GM23338 (cell line): ENCODE results near the gene PHGDH. TPM values are rescaled to one million over a fixed set of nuclear protein-coding genes. Genes with fewer than 3 reads are reported as not detected.

ENCODE experiments used
- ATAC-seq: fragments of 200-7000 bp; cut with Tn5 transposase; 3 replicates; pipeline ENCODE4 v1.9.1; 2020
- DNase-seq: peaks from one replicate; pipeline ENCODE4 v3.0.0-alpha.2; 2015; ENCODE audit warnings: low spot score
- H2AFZ ChIP-seq: fragments of 200-600 bp; sonication (generic); 2 replicates; pipeline ENCODE4 v1.8.0; 2016; ENCODE audit warnings: antibody characterized with exemption, mild to moderate bottlenecking, moderate library complexity
- H3F3A ChIP-seq: fragments of 200-600 bp; sonication (generic); replicated peaks from 2 replicates; pipeline ENCODE4 v1.8.0; 2017; ENCODE audit warnings: antibody characterized with exemption, mixed run types, low read depth
- H3K27ac ChIP-seq: fragments of 200-600 bp; sonication (generic); 2 replicates; pipeline ENCODE4 v1.6.1; 2016; ENCODE audit warnings: low read depth
- H3K27me3 ChIP-seq: fragments of 200-600 bp; sonication (generic); 2 replicates; pipeline ENCODE4 v1.8.0; 2016; ENCODE audit warnings: mild to moderate bottlenecking, mixed run types, moderate library complexity; ENCODE audit not compliant: insufficient read depth
- H3K36me3 ChIP-seq: fragments of 200-600 bp; sonication (generic); 2 replicates; pipeline ENCODE4 v1.8.0; 2016; ENCODE audit warnings: mild to moderate bottlenecking; ENCODE audit not compliant: insufficient read depth
- H3K4me1 ChIP-seq: fragments of 200-600 bp; sonication (generic); 2 replicates; pipeline ENCODE4 v1.8.0; 2016; ENCODE audit warnings: mild to moderate bottlenecking, moderate library complexity; ENCODE audit not compliant: insufficient read depth
- H3K4me2 ChIP-seq: fragments of 200-600 bp; sonication (generic); 2 replicates; pipeline ENCODE4 v1.7.1; 2017; ENCODE audit warnings: mixed run types
- H3K4me3 ChIP-seq: fragments of 200-600 bp; sonication (generic); 2 replicates; pipeline ENCODE4 v1.6.1; 2016; ENCODE audit warnings: mixed run types
- H3K79me2 ChIP-seq: fragments of 200-600 bp; sonication (generic); replicated peaks from 2 replicates; pipeline ENCODE4 v1.8.0; 2017; ENCODE audit warnings: mild to moderate bottlenecking; ENCODE audit not compliant: insufficient read depth
- H3K9me2 ChIP-seq: fragments of 200-600 bp; sonication (generic); 2 replicates; pipeline ENCODE4 v1.8.0; 2017; ENCODE audit not compliant: insufficient read depth
- H4K20me1 ChIP-seq: fragments of 200-600 bp; sonication (generic); replicated peaks from 2 replicates; pipeline ENCODE4 v1.8.0; 2017; ENCODE audit warnings: mild to moderate bottlenecking; ENCODE audit not compliant: insufficient read depth
- H3K27ac Mint-ChIP-seq: 2 replicates; pipeline ENCODE4 v1.8.0; 2020; ENCODE audit warnings: inconsistent platforms, mild to moderate bottlenecking, moderate library complexity, mixed read lengths
- H3K27me3 Mint-ChIP-seq: 3 replicates; pipeline ENCODE4 v1.8.0; 2022; ENCODE audit warnings: low read depth, mild to moderate bottlenecking, moderate library complexity, mixed read lengths, inconsistent platforms; ENCODE audit not compliant: insufficient read depth, poor library complexity
- H3K36me3 Mint-ChIP-seq: 3 replicates; pipeline ENCODE4 v1.8.0; 2021; ENCODE audit warnings: low read depth, mild to moderate bottlenecking, inconsistent platforms, moderate library complexity, mixed read lengths
- H3K4me1 Mint-ChIP-seq: 3 replicates; pipeline ENCODE4 v1.8.0; 2020; ENCODE audit warnings: mild to moderate bottlenecking, inconsistent platforms, mixed read lengths
- H3K4me3 Mint-ChIP-seq: 3 replicates; pipeline ENCODE4 v1.8.0; 2021; ENCODE audit warnings: moderate library complexity, mild to moderate bottlenecking, inconsistent platforms, mixed read lengths
- H3K9me3 Mint-ChIP-seq: 3 replicates; pipeline ENCODE4 v1.8.0; 2020; ENCODE audit warnings: moderate library complexity, mild to moderate bottlenecking, inconsistent platforms, mixed read lengths
- CREB1 ChIP-seq: fragments of 250-450 bp; sonication (Bioruptor Pico); IDR thresholded peaks from 2 replicates; pipeline ENCODE4 v1.5.0; 2020; ENCODE audit warnings: low read depth, mild to moderate bottlenecking, moderate library complexity
- EZH2 ChIP-seq: fragments of 200-600 bp; sonication (generic); IDR thresholded peaks from one replicate; pipeline ENCODE4 v1.8.0; 2017; ENCODE audit warnings: antibody characterized with exemption, mild to moderate bottlenecking, low read depth; ENCODE audit not compliant: unreplicated experiment
- JUNB ChIP-seq: IDR thresholded peaks from one replicate; pipeline ENCODE4 v1.6.1; 2016; ENCODE audit warnings: antibody characterized with exemption; ENCODE audit not compliant: unreplicated experiment
- NANOG ChIP-seq: IDR thresholded peaks from 2 replicates; pipeline ENCODE4 v1.6.1; 2016; ENCODE audit warnings: antibody characterized with exemption, borderline replicate concordance
- REST ChIP-seq: IDR thresholded peaks from one replicate; pipeline ENCODE4 v1.6.1; 2018; ENCODE audit warnings: antibody characterized with exemption; ENCODE audit not compliant: unreplicated experiment
- STAT1 ChIP-seq: IDR thresholded peaks from one replicate; pipeline ENCODE4 v1.6.1; 2016; ENCODE audit warnings: antibody characterized with exemption; ENCODE audit not compliant: unreplicated experiment
- ZNF114 ChIP-seq: fragments of 250-450 bp; sonication (Bioruptor Pico); IDR thresholded peaks from 2 replicates; pipeline ENCODE4 v1.5.0; 2020; ENCODE audit warnings: mild to moderate bottlenecking, moderate library complexity
- ZNF331 ChIP-seq: fragments of 250-450 bp; sonication (Bioruptor Pico); IDR thresholded peaks from 2 replicates; pipeline ENCODE4 v1.5.0; 2020; ENCODE audit warnings: low read depth, mild to moderate bottlenecking, moderate library complexity
- polyA plus RNA-seq: library from polyadenylated mRNA; unstranded; fragments of >200 nt; fragmentation: Nextera tagmentation; extraction: Ambion mirVana; gene quantifications from 2 replicates; pipeline ENCODE4 v1.2.1, GENCODE V29; 2016
- total RNA-seq: library from RNA; depleted of rRNA; stranded (reverse); fragments of >200 nt; shearing (Covaris generic); gene quantifications from 2 replicates; pipeline ENCODE4 v1.2.3, GENCODE V29; 2014
- TF ChIP-seq, protein P1 (sequence below): IDR thresholded peaks from 2 replicates; pipeline ENCODE4 v1.6.1; 2016; ENCODE audit warnings: antibody characterized with exemption
- TF ChIP-seq, protein P2 (sequence below), 2 experiments: fragments of 200-600 bp in 1 of 2; sonication (generic) in 1 of 2; conservative IDR thresholded peaks; 2 replicates each; pipeline versions ENCODE4 v1.5.1 to v1.6.1; 2016 to 2017; ENCODE audit warnings: antibody characterized with exemption in 2 of 2, low read depth in 2 of 2, mild to moderate bottlenecking in 2 of 2, moderate library complexity in 1 of 2

Gene PHGDH
- total and polyA plus RNA-seq, 2 experiments from 2014 or later: 612 to 885 TPM

GRCh38 chr1:119724611-119725218, 13.0 kb downstream of the PHGDH start:
- Histone ChIP-seq H3K27me3 (no peaks in the 10 kb centered on the region), H2AFZ (no peak overlapping the region), H3K79me2 (peaks cover 99% of the 10 kb centered on the region), H3K4me3 (no peak overlapping the region), H3K27ac (no peak overlapping the region), H3K4me2 (no peak overlapping the region), H3K4me1 (peaks cover 8% of the 10 kb centered on the region; the same call in 1 of the 2 replicates), H3K9me2 (no peaks in the 10 kb centered on the region), H4K20me1 (peaks cover 78% of the 10 kb centered on the region), H3K36me3 (peaks cover 96% of the 10 kb centered on the region), H3F3A (peaks cover 30% of the 10 kb centered on the region; the same call in 1 of the 2 replicates)
- no peak for DNase-seq
- Mint-ChIP-seq H3K4me1 (peaks cover 46% of the 10 kb centered on the region), H3K27me3 (peaks cover 4% of the 10 kb centered on the region), H3K27ac (peak overlapping the region; percentile 28), H3K4me3 (no peak overlapping the region), H3K36me3 (peaks cover 99% of the 10 kb centered on the region), H3K9me3 (no peaks in the 10 kb centered on the region)
- no peak for TF ChIP-seq REST
- TF ChIP-seq JUNB: no peak
- TF ChIP-seq, protein P1, sequence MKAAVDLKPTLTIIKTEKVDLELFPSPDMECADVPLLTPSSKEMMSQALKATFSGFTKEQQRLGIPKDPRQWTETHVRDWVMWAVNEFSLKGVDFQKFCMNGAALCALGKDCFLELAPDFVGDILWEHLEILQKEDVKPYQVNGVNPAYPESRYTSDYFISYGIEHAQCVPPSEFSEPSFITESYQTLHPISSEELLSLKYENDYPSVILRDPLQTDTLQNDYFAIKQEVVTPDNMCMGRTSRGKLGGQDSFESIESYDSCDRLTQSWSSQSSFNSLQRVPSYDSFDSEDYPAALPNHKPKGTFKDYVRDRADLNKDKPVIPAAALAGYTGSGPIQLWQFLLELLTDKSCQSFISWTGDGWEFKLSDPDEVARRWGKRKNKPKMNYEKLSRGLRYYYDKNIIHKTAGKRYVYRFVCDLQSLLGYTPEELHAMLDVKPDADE: no peak
- TF ChIP-seq ZNF331: no peak
- TF ChIP-seq NANOG: no peak
- no peak for TF ChIP-seq EZH2
- TF ChIP-seq, protein P2, sequence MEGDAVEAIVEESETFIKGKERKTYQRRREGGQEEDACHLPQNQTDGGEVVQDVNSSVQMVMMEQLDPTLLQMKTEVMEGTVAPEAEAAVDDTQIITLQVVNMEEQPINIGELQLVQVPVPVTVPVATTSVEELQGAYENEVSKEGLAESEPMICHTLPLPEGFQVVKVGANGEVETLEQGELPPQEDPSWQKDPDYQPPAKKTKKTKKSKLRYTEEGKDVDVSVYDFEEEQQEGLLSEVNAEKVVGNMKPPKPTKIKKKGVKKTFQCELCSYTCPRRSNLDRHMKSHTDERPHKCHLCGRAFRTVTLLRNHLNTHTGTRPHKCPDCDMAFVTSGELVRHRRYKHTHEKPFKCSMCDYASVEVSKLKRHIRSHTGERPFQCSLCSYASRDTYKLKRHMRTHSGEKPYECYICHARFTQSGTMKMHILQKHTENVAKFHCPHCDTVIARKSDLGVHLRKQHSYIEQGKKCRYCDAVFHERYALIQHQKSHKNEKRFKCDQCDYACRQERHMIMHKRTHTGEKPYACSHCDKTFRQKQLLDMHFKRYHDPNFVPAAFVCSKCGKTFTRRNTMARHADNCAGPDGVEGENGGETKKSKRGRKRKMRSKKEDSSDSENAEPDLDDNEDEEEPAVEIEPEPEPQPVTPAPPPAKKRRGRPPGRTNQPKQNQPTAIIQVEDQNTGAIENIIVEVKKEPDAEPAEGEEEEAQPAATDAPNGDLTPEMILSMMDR (conservative IDR thresholded peaks at IDR 0.05; ENCODE audit: low read depth in 2 of 2): no peak
- TF ChIP-seq CREB1 (CRISPR knock-in tag): no peak
- no peak for TF ChIP-seq STAT1
- TF ChIP-seq ZNF114: no peak
- no peak for ATAC-seq
